ENCODE measurements around the gene FARP1.

The FARP1 gene

GRCh38 chr13:98305670-98306069 is 162.8 kb downstream of the FARP1 start:
- no peak overlapping the region for H3K9ac ChIP-seq (ENCODE audit: low read length)
- no peaks in the 10 kb centered on the region for H3K36me3 ChIP-seq (ENCODE audit: control insufficient read depth, insufficient read depth, low read length, severe bottlenecking)
- H3K27me3 ChIP-seq (replicated peaks; ENCODE audit: control insufficient read depth, insufficient read depth, low read length) = no peaks in the 10 kb centered on the region
- H3K4me3 ChIP-seq (ENCODE audit: low read length) = no peak overlapping the region
- H3K4me1 ChIP-seq (ENCODE audit: control insufficient read depth, insufficient read depth, low read length) = peaks cover 18% of the 10 kb centered on the region
- no peaks in the 10 kb centered on the region for H3K9me3 ChIP-seq (ENCODE audit: control insufficient read depth, low read length)
- DNase-seq (ENCODE audit: low read depth) = no peak

GRCh38 chr13:98307463-98308085 is 164.7 kb downstream of the FARP1 start:
- Histone ChIP-seq H3K9me3 (ENCODE audit: control insufficient read depth, low read length) (no peaks in the 10 kb centered on the region), H3K36me3 (ENCODE audit: control insufficient read depth, insufficient read depth, low read length, severe bottlenecking) (no peaks in the 10 kb centered on the region), H3K9ac (ENCODE audit: low read length) (no peak overlapping the region), H3K4me1 (ENCODE audit: control insufficient read depth, insufficient read depth, low read length) (peaks cover 11% of the 10 kb centered on the region), H3K27me3 (replicated peaks; ENCODE audit: control insufficient read depth, insufficient read depth, low read length) (no peaks in the 10 kb centered on the region), H3K4me3 (ENCODE audit: low read length) (no peak overlapping the region)
- DNase-seq (ENCODE audit: low read depth) = no peak

DNA sequence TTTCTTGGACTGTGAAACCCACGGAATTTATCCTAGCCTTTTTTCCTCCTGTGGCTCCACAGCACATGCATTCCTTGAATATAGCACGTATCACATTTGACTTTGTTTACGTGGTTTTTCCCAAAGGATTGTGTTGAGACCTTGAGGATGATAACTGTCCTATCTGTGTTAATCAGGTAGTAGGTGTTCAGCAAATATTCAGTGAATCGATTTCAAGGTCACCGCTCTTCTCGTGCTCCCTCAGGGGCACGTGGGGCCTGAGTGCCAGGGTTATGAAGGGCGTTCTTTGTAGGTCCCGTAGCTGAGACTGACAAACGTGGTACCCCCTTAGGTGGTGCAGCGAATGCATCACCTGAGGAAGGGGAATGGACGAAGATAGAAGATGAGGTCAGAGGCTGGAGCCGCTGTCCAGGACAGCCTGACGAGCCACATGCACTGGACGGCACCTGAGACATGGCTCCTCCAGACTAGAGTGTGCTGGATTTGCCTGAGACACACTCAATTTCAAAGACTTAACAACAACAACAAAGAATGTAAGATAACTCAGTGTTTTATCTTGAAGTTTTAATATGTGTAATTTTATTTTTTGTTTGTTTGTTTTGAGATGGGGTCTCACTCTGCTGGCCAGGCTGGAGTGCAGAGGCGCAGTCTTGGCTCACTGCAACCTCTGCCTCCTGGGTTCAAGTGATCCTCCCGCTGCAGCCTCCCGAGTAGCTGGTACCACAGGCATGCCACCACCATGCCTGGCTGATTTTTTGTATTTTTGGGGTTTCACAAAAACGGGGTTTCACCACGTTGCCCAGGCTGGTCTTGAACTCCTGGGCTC is 165.4 kb downstream of the FARP1 start:
- H3K4me1 ChIP-seq (ENCODE audit: control insufficient read depth, insufficient read depth, low read length) = peaks cover 11% of the 10 kb centered on the region
- no peak overlapping the region for H3K9ac ChIP-seq (ENCODE audit: low read length)
- H3K36me3 ChIP-seq (ENCODE audit: control insufficient read depth, insufficient read depth, low read length, severe bottlenecking) = no peaks in the 10 kb centered on the region
- no peaks in the 10 kb centered on the region for H3K27me3 ChIP-seq (replicated peaks; ENCODE audit: control insufficient read depth, insufficient read depth, low read length)
- no peaks in the 10 kb centered on the region for H3K9me3 ChIP-seq (ENCODE audit: control insufficient read depth, low read length)
- DNase-seq (ENCODE audit: low read depth) = no peak
- no peak overlapping the region for H3K4me3 ChIP-seq (ENCODE audit: low read length)

GRCh38 chr13:98309569-98310335 is 166.9 kb downstream of the FARP1 start:
- Histone ChIP-seq H3K4me3 (ENCODE audit: low read length) (no peak overlapping the region), H3K27me3 (replicated peaks; ENCODE audit: control insufficient read depth, insufficient read depth, low read length) (no peaks in the 10 kb centered on the region), H3K4me1 (ENCODE audit: control insufficient read depth, insufficient read depth, low read length) (peaks cover 11% of the 10 kb centered on the region), H3K9me3 (ENCODE audit: control insufficient read depth, low read length) (no peaks in the 10 kb centered on the region), H3K36me3 (ENCODE audit: control insufficient read depth, insufficient read depth, low read length, severe bottlenecking) (no peaks in the 10 kb centered on the region), H3K9ac (ENCODE audit: low read length) (no peak overlapping the region)
- DNase-seq (ENCODE audit: low read depth) = no peak

- no peaks in the 10 kb centered on the region for H3K9me3 ChIP-seq (ENCODE audit: control insufficient read depth, low read length)
- H3K36me3 ChIP-seq (ENCODE audit: control insufficient read depth, insufficient read depth, low read length, severe bottlenecking) = no peaks in the 10 kb centered on the region
- no peaks in the 10 kb centered on the region for H3K27me3 ChIP-seq (replicated peaks; ENCODE audit: control insufficient read depth, insufficient read depth, low read length)
- H3K4me1 ChIP-seq (ENCODE audit: control insufficient read depth, insufficient read depth, low read length) = peaks cover 11% of the 10 kb centered on the region
- no peak overlapping the region for H3K4me3 ChIP-seq (ENCODE audit: low read length)
- no peak overlapping the region for H3K9ac ChIP-seq (ENCODE audit: low read length)
- no peak for DNase-seq (ENCODE audit: low read depth)
Measured at GRCh38 chr13:98310485-98311199, 167.7 kb downstream of the FARP1 start.

DNA sequence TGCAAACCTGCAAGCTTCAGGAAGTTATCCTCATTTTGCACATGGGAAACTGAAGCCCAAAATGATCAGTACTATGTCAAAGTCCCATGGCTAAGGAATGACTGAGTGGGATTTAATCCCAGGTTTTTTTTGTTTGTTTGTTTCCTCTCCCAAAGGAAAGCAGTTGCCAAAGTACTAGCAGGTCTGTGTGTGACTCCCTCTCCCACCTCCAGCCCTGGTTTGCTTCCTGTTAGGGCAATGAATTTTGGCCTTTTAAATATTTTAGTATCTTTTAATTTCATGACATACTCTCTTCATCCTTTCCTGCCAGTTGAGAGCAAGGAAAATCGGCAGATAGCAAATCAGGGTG is 168.3 kb downstream of the FARP1 start:
- DNase-seq (ENCODE audit: low read depth) = no peak
- Histone ChIP-seq H3K4me3 (ENCODE audit: low read length) (no peak overlapping the region), H3K27me3 (replicated peaks; ENCODE audit: control insufficient read depth, insufficient read depth, low read length) (no peaks in the 10 kb centered on the region), H3K36me3 (ENCODE audit: control insufficient read depth, insufficient read depth, low read length, severe bottlenecking) (no peaks in the 10 kb centered on the region), H3K4me1 (ENCODE audit: control insufficient read depth, insufficient read depth, low read length) (peaks cover 11% of the 10 kb centered on the region), H3K9ac (ENCODE audit: low read length) (no peak overlapping the region), H3K9me3 (ENCODE audit: control insufficient read depth, low read length) (no peaks in the 10 kb centered on the region)

DNA sequence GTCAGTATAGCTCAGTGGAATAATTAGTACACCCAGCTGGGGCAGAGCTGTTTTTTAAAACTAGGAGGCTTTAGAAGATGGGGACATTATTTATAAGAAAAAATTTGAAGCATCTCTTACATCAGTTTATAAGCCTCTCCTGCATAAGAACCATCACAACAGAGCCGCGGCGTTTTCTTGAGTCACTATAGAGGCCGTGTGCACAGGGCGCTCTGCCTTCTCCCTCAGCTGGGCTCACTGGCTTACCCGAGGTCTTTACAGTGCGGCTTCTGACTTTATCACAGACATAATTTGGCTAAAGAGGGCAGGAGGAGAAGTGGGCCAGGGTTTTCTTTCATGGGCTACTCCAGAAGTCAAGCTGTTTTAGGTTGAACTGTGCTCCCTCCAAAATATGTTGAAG is 169.7 kb downstream of the FARP1 start:
- DNase-seq (ENCODE audit: low read depth) = no peak
- no peaks in the 10 kb centered on the region for H3K36me3 ChIP-seq (ENCODE audit: control insufficient read depth, insufficient read depth, low read length, severe bottlenecking)
- no peaks in the 10 kb centered on the region for H3K27me3 ChIP-seq (replicated peaks; ENCODE audit: control insufficient read depth, insufficient read depth, low read length)
- H3K4me1 ChIP-seq (ENCODE audit: control insufficient read depth, insufficient read depth, low read length) = peaks cover 8% of the 10 kb centered on the region
- H3K9ac ChIP-seq (ENCODE audit: low read length) = no peak overlapping the region
- H3K9me3 ChIP-seq (ENCODE audit: control insufficient read depth, low read length) = no peaks in the 10 kb centered on the region
- no peak overlapping the region for H3K4me3 ChIP-seq (ENCODE audit: low read length)

DNA sequence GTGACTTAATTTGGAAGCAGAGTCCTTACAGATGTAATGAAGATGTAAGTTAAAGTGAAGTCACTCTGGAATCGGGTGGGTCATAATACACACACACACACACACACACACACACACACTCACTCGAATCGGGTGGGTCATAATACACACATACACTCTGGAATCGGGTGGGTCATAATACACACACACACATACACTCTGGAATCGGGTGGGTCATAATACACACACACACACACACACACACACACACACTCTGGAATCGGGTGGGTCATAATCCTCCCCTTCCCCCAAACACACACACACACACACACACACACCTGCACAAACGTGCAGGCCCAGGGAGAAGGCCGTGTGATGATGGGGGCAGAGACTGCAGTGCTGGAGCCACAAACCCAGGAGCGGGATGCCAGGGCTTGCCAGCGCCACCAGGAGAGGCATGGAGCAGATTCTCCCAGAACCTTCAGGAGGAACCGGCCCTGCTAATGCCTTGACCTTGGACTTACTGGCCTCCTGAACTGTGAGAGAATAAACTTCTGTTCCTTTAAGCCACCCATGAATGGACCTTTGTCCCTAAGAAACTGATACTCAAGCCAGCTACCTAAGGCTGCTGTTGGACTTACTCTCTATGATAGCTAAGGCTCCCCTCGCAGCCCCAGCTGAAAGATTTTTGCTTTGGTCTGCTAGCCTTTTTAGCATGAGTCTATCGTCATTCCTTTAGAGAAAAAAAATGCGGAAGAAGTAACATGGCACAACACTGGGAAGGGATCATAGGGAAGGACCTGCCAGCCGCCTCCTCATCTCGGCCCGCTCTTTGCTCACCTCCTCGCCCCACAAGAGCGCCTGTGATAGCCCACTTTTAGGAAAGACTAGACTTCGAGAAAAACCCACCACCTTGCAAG is 170.4 kb downstream of the FARP1 start:
- H3K36me3 ChIP-seq (ENCODE audit: control insufficient read depth, insufficient read depth, low read length, severe bottlenecking) = no peaks in the 10 kb centered on the region
- peaks cover 2% of the 10 kb centered on the region for H3K4me1 ChIP-seq (ENCODE audit: control insufficient read depth, insufficient read depth, low read length)
- H3K4me3 ChIP-seq (ENCODE audit: low read length) = no peak overlapping the region
- H3K27me3 ChIP-seq (replicated peaks; ENCODE audit: control insufficient read depth, insufficient read depth, low read length) = no peaks in the 10 kb centered on the region
- H3K9ac ChIP-seq (ENCODE audit: low read length) = no peak overlapping the region
- no peaks in the 10 kb centered on the region for H3K9me3 ChIP-seq (ENCODE audit: control insufficient read depth, low read length)
- no peak for DNase-seq (ENCODE audit: low read depth)

DNA sequence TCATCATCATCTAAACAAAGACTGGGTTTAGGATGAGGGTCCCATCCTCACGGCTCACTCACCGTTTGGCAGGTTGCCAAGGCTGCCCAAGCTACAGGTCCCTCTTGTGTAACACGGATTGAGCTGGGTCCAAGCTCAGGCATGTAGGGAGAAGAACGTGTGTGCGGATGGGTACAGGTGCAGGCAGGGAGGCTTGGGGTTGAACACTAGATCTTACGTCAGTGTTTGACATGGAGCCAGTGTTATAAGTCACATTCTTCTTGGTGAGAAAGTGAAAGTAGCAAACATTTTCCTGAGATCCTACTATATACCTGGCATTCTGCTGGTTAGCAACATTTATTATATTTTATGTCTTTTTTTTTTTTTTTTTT is 171.0 kb downstream of the FARP1 start:
- no peaks in the 10 kb centered on the region for H3K27me3 ChIP-seq (replicated peaks; ENCODE audit: control insufficient read depth, insufficient read depth, low read length)
- no peaks in the 10 kb centered on the region for H3K9me3 ChIP-seq (ENCODE audit: control insufficient read depth, low read length)
- no peaks in the 10 kb centered on the region for H3K4me1 ChIP-seq (ENCODE audit: control insufficient read depth, insufficient read depth, low read length)
- H3K4me3 ChIP-seq (ENCODE audit: low read length) = no peak overlapping the region
- H3K36me3 ChIP-seq (ENCODE audit: control insufficient read depth, insufficient read depth, low read length, severe bottlenecking) = no peaks in the 10 kb centered on the region
- no peak overlapping the region for H3K9ac ChIP-seq (ENCODE audit: low read length)
- no peak for DNase-seq (ENCODE audit: low read depth)

DNA sequence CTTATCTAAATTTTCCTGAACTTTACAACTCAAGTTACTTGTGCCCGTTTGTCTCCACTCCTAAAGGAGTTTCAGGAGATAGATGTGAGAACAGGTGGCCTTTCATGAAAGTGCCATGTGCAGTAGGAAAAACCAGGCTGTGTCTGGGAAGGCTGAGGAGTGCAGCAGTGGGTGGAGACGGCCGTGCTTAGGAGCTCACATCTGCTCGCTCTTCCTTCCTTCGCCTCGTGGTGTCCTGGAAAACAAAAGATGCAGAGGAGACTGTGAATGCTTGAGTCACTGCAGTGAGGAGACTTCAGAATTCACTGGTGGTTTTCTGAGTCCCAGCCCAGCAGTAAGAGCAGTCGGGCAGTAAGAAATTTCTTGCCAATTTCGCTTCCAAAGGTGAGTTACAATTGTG is 172.6 kb downstream of the FARP1 start:
- H3K4me3 ChIP-seq (ENCODE audit: low read length) = no peak overlapping the region
- no peaks in the 10 kb centered on the region for H3K9me3 ChIP-seq (ENCODE audit: control insufficient read depth, low read length)
- DNase-seq (ENCODE audit: low read depth) = no peak
- H3K9ac ChIP-seq (ENCODE audit: low read length) = no peak overlapping the region
- no peaks in the 10 kb centered on the region for H3K27me3 ChIP-seq (replicated peaks; ENCODE audit: control insufficient read depth, insufficient read depth, low read length)
- H3K36me3 ChIP-seq (ENCODE audit: control insufficient read depth, insufficient read depth, low read length, severe bottlenecking) = no peaks in the 10 kb centered on the region
- no peaks in the 10 kb centered on the region for H3K4me1 ChIP-seq (ENCODE audit: control insufficient read depth, insufficient read depth, low read length)

All from adipocyte (in vitro differentiated cells).